PFSK-1 (cell line): ENCODE measurements around the gene ATP1A1.

Source experiments
- FOXP2 ChIP-seq: optimal IDR thresholded peaks from 2 replicates; pipeline ENCODE3; 2011; ENCODE audit warnings: borderline replicate concordance, control low read depth, inconsistent platforms; ENCODE audit not compliant: insufficient read depth; ENCODE audit errors: extremely low read length, extremely low read depth
- POLR2AphosphoS5 ChIP-seq: IDR thresholded peaks from 2 replicates; pipeline ENCODE4 v1.6.1; 2012; ENCODE audit warnings: low read depth, mild to moderate bottlenecking, control low read depth, low read length, moderate library complexity
- REST ChIP-seq, 2 experiments: IDR thresholded peaks; 2 replicates each; pipeline versions ENCODE4 v1.6.1 to v1.8.0; 2011 to 2012; ENCODE audit warnings: low read depth in 2 of 2, low read length in 2 of 2, control low read depth in 1 of 2, inconsistent platforms in 1 of 2, mild to moderate bottlenecking in 1 of 2, moderate library complexity in 1 of 2; ENCODE audit not compliant: insufficient read depth in 1 of 2
- SIN3A ChIP-seq: IDR thresholded peaks from 2 replicates; pipeline ENCODE4 v1.6.1; 2012; ENCODE audit warnings: mild to moderate bottlenecking, low read length, moderate library complexity, borderline replicate concordance; ENCODE audit not compliant: insufficient read depth
- TAF1 ChIP-seq: IDR thresholded peaks from 2 replicates; pipeline ENCODE4 v1.6.1; 2012; ENCODE audit warnings: low read length, control low read depth, borderline replicate concordance; ENCODE audit not compliant: insufficient read depth

ATP1A1 gene

GRCh38 chr1:116424438-116424837, 51.4 kb downstream of the ATP1A1 start:
- TF ChIP-seq FOXP2 (no peak), TAF1 (no peak), REST (IDR thresholded peaks at IDR 0.05; ENCODE audit: insufficient read depth in 1 of 2, low read depth in 2 of 2, low read length in 2 of 2) (no peak), POLR2AphosphoS5 (no peak), SIN3A (no peak)

- no peak for TF ChIP-seq REST (IDR thresholded peaks at IDR 0.05; ENCODE audit: insufficient read depth in 1 of 2, low read depth in 2 of 2, low read length in 2 of 2)
- TF ChIP-seq SIN3A = no peak
- TF ChIP-seq POLR2AphosphoS5 = no peak
- TF ChIP-seq FOXP2 = no peak
- no peak for TF ChIP-seq TAF1
Observed at GRCh38 chr1:116424863-116425262, 51.8 kb downstream of the ATP1A1 start.

GRCh38 chr1:116425987-116426386, 52.9 kb downstream of the ATP1A1 start:
- TF ChIP-seq POLR2AphosphoS5 (no peak), SIN3A (no peak)

GRCh38 chr1:116426401-116426800, 53.4 kb downstream of the ATP1A1 start:
- no peak for TF ChIP-seq POLR2AphosphoS5
- TF ChIP-seq FOXP2 = no peak
- TF ChIP-seq TAF1 = no peak
- no peak for TF ChIP-seq REST (IDR thresholded peaks at IDR 0.05; ENCODE audit: insufficient read depth in 1 of 2, low read depth in 2 of 2, low read length in 2 of 2)
- no peak for TF ChIP-seq SIN3A

- TF ChIP-seq FOXP2 (no peak), POLR2AphosphoS5 (no peak), REST (IDR thresholded peaks at IDR 0.05; ENCODE audit: insufficient read depth in 1 of 2, low read depth in 2 of 2, low read length in 2 of 2) (no peak), SIN3A (no peak), TAF1 (no peak)
Observed at GRCh38 chr1:116428576-116428975, 55.5 kb downstream of the ATP1A1 start.
